Right renal pelvis (tissue), 4 donors: ENCODE results near the gene SORCS1. TPM values are rescaled to one million over a fixed set of nuclear protein-coding genes. Genes with fewer than 3 reads are reported as not detected.

ENCODE experiments used
- DNase-seq, 4 donors: peaks; one replicate each; pipeline ENCODE4 v3.0.0-alpha.2; 2013; ENCODE audit warnings: low read depth in 4 of 4, low spot score in 3 of 4, missing footprints in 1 of 4
- polyA plus RNA-seq, 4 donors: library from polyadenylated mRNA; unstranded; fragments of 120-200 nt; gene quantifications; one replicate each; pipeline ENCODE4 v1.2.1, GENCODE V29; 2013; ENCODE audit not compliant: insufficient read length in 4 of 4

The SORCS1 gene
- polyA plus RNA-seq, 4 donors = 7.5 to 21.1 (median 16.1) TPM

- no peak for DNase-seq
These were observed 165.3 kb downstream of the SORCS1 start for GRCh38 chr10:106999118-106999707.

- no peak for DNase-seq
These were observed 166.8 kb downstream of the SORCS1 start for GRCh38 chr10:106997721-106998120.

GRCh38 chr10:106996510-106996909, 168.0 kb downstream of the SORCS1 start:
- no peak for DNase-seq

GRCh38 chr10:106992055-106992454, 172.5 kb downstream of the SORCS1 start:
- no peak for DNase-seq

- DNase-seq = no peak
These were observed 173.4 kb downstream of the SORCS1 start for GRCh38 chr10:106991091-106991490.

GRCh38 chr10:106987362-106987761, 177.1 kb downstream of the SORCS1 start:
- no peak for DNase-seq

GRCh38 chr10:106982268-106982667, 182.2 kb downstream of the SORCS1 start:
- DNase-seq = no peak

GRCh38 chr10:106981452-106982075, 182.9 kb downstream of the SORCS1 start:
- no peak for DNase-seq

- no peak for DNase-seq
These were observed 183.7 kb downstream of the SORCS1 start for GRCh38 chr10:106980495-106981451.

- no peak for DNase-seq
These were observed 185.8 kb downstream of the SORCS1 start for GRCh38 chr10:106978756-106979155.

- no peak for DNase-seq
These were observed 190.8 kb downstream of the SORCS1 start for GRCh38 chr10:106973716-106974115.

GRCh38 chr10:106973288-106973687, 191.2 kb downstream of the SORCS1 start:
- DNase-seq = no peak

GRCh38 chr10:106972381-106972780, 192.1 kb downstream of the SORCS1 start:
- no peak for DNase-seq

- DNase-seq = no peak
These were observed 193.1 kb downstream of the SORCS1 start for GRCh38 chr10:106971411-106971831.

- DNase-seq = no peak
These were observed 197.1 kb downstream of the SORCS1 start for GRCh38 chr10:106967452-106967851.

- no peak for DNase-seq
These were observed 203.7 kb downstream of the SORCS1 start for GRCh38 chr10:106960812-106961211.

GRCh38 chr10:106959521-106959920, 205.0 kb downstream of the SORCS1 start:
- no peak for DNase-seq

GRCh38 chr10:106958589-106959361, 205.7 kb downstream of the SORCS1 start:
- no peak for DNase-seq

- no peak for DNase-seq
These were observed 206.5 kb downstream of the SORCS1 start for GRCh38 chr10:106957823-106958588.
